K562 (cell line): ENCODE measurements around the gene SLC25A42. TPM values are rescaled to one million over a fixed set of nuclear protein-coding genes. Genes with fewer than 3 reads are reported as not detected.

ENCODE experiments used
- ATAC-seq: fragments of 200-7000 bp; cut with Tn5 transposase; 3 replicates; pipeline ENCODE4 v1.9.1; 2020; ENCODE audit warnings: moderate library complexity
- BruUV-seq: library from RNA; stranded (reverse); fragments of 400-500 nt; replicated peaks from 2 replicates; lab custom pipeline; 2021; lab: Mats Ljungman, UMichigan
- CTCF ChIA-PET: fragments of 300-600 bp; formaldehyde crosslinking; extraction: SDS; loops from one replicate; lab custom pipeline; 2021; ENCODE audit warnings: low intra/inter-chr PET ratio; lab: Yijun Ruan, JAX
- POLR2A ChIA-PET: fragments of 300-600, 350-650 bp; sonication (Branson Sonifier 250); formaldehyde crosslinking; extraction: SDS; loops from one replicate; lab custom pipeline; 2021; ENCODE audit warnings: antibody characterized with exemption, inconsistent platforms; lab: Yijun Ruan, JAX
- DNase-seq, 4 experiments: peaks; one replicate each; pipeline versions ENCODE4 v3.0.0 to v3.0.0-alpha.2; 2011 to 2018; ENCODE audit warnings: low spot score in 3 of 4, mixed read lengths in 3 of 4; ENCODE audit errors: extremely low read depth in 1 of 4
- FAIRE-seq: peaks from 2 replicates; lab custom pipeline; 2011; peaks lifted over from hg19 to GRCh38; lab: Jason Lieb, UNC
- H2AFZ ChIP-seq: 2 replicates; pipeline ENCODE4 v1.6.0; 2011; ENCODE audit warnings: low read depth, low read length, control low read depth, inconsistent platforms
- H3K27ac ChIP-seq: fragments of 200-600 bp; 3 replicates; pipeline ENCODE4 v1.8.0; 2011; ENCODE audit warnings: low read depth, mild to moderate bottlenecking, control low read depth, inconsistent platforms, low read length, moderate library complexity, mixed read lengths; ENCODE audit errors: extremely low read depth
- H3K27me3 ChIP-seq, 2 experiments: fragments of 300-600 bp in 1 of 2; 2 replicates in 1 of 2; 3 replicates in 1 of 2; pipeline versions ENCODE4 v1.6.0 to v1.8.0; 2011; ENCODE audit warnings: inconsistent platforms in 2 of 2, low read length in 2 of 2, mild to moderate bottlenecking in 1 of 2, mixed read lengths in 1 of 2, moderate library complexity in 1 of 2; ENCODE audit not compliant: control insufficient read depth in 2 of 2, insufficient read depth in 2 of 2
- H3K36me3 ChIP-seq: fragments of 300-600 bp; 3 replicates; pipeline ENCODE4 v1.8.0; 2011; ENCODE audit warnings: mild to moderate bottlenecking, low read length, inconsistent platforms; ENCODE audit not compliant: control insufficient read depth, insufficient read depth
- H3K4me1 ChIP-seq, 2 experiments: fragments of 200-600 bp in 1 of 2; replicated peaks in 1 of 2; 2 replicates in 1 of 2; 3 replicates in 1 of 2; pipeline versions ENCODE4 v1.5.1 to v1.8.0; 2011; ENCODE audit warnings: inconsistent platforms in 2 of 2, low read length in 2 of 2, mild to moderate bottlenecking in 1 of 2, mixed read lengths in 1 of 2, moderate library complexity in 1 of 2; ENCODE audit not compliant: control insufficient read depth in 2 of 2, insufficient read depth in 2 of 2
- H3K4me2 ChIP-seq: 2 replicates; pipeline ENCODE4 v1.6.1; 2011; ENCODE audit warnings: low read length, control low read depth, inconsistent platforms, mixed read lengths; ENCODE audit not compliant: insufficient read depth
- H3K4me3 ChIP-seq: fragments of 200-600 bp; sonication (generic), shearing (Covaris generic); 2 replicates; pipeline ENCODE4 v1.5.1; 2016; ENCODE audit warnings: control low read depth, inconsistent platforms
- H3K79me2 ChIP-seq: fragments of 200-600 bp; 3 replicates; pipeline ENCODE4 v1.8.0; 2011; ENCODE audit warnings: low read length, inconsistent platforms; ENCODE audit not compliant: control insufficient read depth, insufficient read depth
- H3K9ac ChIP-seq, 2 experiments: 2 replicates each; pipeline versions ENCODE4 v1.6.0 to v1.6.1; 2011; ENCODE audit warnings: low read depth in 2 of 2, low read length in 2 of 2, control low read depth in 1 of 2, inconsistent platforms in 1 of 2, mild to moderate bottlenecking in 1 of 2, mixed read lengths in 1 of 2; ENCODE audit not compliant: insufficient read depth in 1 of 2
- H3K9me1 ChIP-seq: one replicate; pipeline ENCODE4 v1.6.0; 2011; ENCODE audit warnings: inconsistent platforms, mild to moderate bottlenecking, low read length, moderate library complexity; ENCODE audit not compliant: control insufficient read depth, insufficient read depth
- H3K9me3 ChIP-seq: replicated peaks from 2 replicates; pipeline ENCODE4 v1.5.1; 2011; ENCODE audit warnings: low read depth, low read length, inconsistent platforms; ENCODE audit not compliant: control insufficient read depth, insufficient read depth
- H4K20me1 ChIP-seq: replicated peaks from 2 replicates; pipeline ENCODE4 v1.6.1; 2011; ENCODE audit warnings: low read length, inconsistent platforms, mixed read lengths; ENCODE audit not compliant: control insufficient read depth, insufficient read depth
- CREB3L1 ChIP-seq: fragments of 450-650 bp; IDR thresholded peaks from 2 replicates; pipeline ENCODE4 v1.6.1; 2014; ENCODE audit warnings: low read depth, mild to moderate bottlenecking, moderate library complexity, borderline replicate concordance
- CTBP1 ChIP-seq: fragments of 450-650 bp; IDR thresholded peaks from 2 replicates; pipeline ENCODE4 v1.6.1; 2016; ENCODE audit warnings: borderline replicate concordance
- ELK1 ChIP-seq: sonication (generic); formaldehyde crosslinking; IDR thresholded peaks from 2 replicates; pipeline ENCODE4 v1.8.1; 2022; ENCODE audit warnings: missing genetic modification reagents
- KDM4B ChIP-seq, 2 experiments: fragments of 450-650 bp in 1 of 2; sonication (generic) in 1 of 2; IDR thresholded peaks; 2 replicates each; pipeline ENCODE4 v1.6.1; 2016 to 2017; ENCODE audit warnings: borderline replicate concordance in 2 of 2, antibody characterized with exemption in 1 of 2, low read depth in 1 of 2, mild to moderate bottlenecking in 1 of 2
- MTA2 ChIP-seq: fragments of 450-650 bp; IDR thresholded peaks from 2 replicates; pipeline ENCODE4 v1.6.1; 2016; ENCODE audit warnings: low read depth
- MYNN ChIP-seq, 2 experiments: sonication (generic); formaldehyde crosslinking in 1 of 2; IDR thresholded peaks; 2 replicates each; pipeline versions ENCODE4 v1.5.0 to v1.6.1; 2016 to 2020; ENCODE audit warnings: antibody characterized with exemption in 1 of 2, missing genetic modification reagents in 1 of 2
- RBBP5 ChIP-seq: fragments of 200-600 bp; sonication (generic); IDR thresholded peaks from 2 replicates; pipeline ENCODE4 v1.6.1; 2012; ENCODE audit warnings: borderline replicate concordance, mild to moderate bottlenecking, low read length, control low read depth, inconsistent platforms; ENCODE audit not compliant: insufficient read depth, poor library complexity, severe bottlenecking
- SMAD4 ChIP-seq: fragments of 250-450 bp; sonication (Bioruptor Pico); conservative IDR thresholded peaks from 2 replicates; pipeline ENCODE4 v1.8.0; 2021; ENCODE audit warnings: inconsistent platforms, mild to moderate bottlenecking, moderate library complexity
- USF1 ChIP-seq: sonication (generic); formaldehyde crosslinking; IDR thresholded peaks from 2 replicates; pipeline ENCODE4 v1.9.0; 2022; ENCODE audit warnings: mild to moderate bottlenecking, missing genetic modification reagents
- ZBTB11 ChIP-seq, 3 experiments: fragments of 200-800 bp in 1 of 3; fragments of 250-450 bp in 1 of 3; fragments of 450-650 bp in 1 of 3; sonication (Bioruptor Pico) in 1 of 3; sonication (Bioruptor generic) in 1 of 3; formaldehyde crosslinking in 1 of 3; IDR thresholded peaks; 2 replicates each; pipeline versions ENCODE4 v1.6.1 to v1.8.0; 2016 to 2022; ENCODE audit warnings: mild to moderate bottlenecking in 2 of 3, missing genetic modification characterization in 2 of 3, missing compliant biosample characterization in 1 of 3, moderate library complexity in 1 of 3
- ZNF23 ChIP-seq: fragments of 250-450 bp; sonication (Bioruptor Pico); IDR thresholded peaks from 2 replicates; pipeline ENCODE4 v1.4.0; 2020; ENCODE audit warnings: mild to moderate bottlenecking
- ZNF699 ChIP-seq: fragments of 250-450 bp; sonication (Bioruptor Pico); IDR thresholded peaks from 2 replicates; pipeline ENCODE4 v1.8.0; 2021; ENCODE audit warnings: mild to moderate bottlenecking, moderate library complexity; ENCODE audit not compliant: insufficient replicate concordance
- WGBS: fragments of 100-300 bp; shearing (Covaris generic); methylation state at CpG from one replicate; pipeline ENCODE4 v1.1.6; 2016; ENCODE audit warnings: low coverage, mixed read lengths; ENCODE audit not compliant: insufficient coverage; ENCODE audit errors: missing lambda C conversion rate; 5-methylcytosine and 5-hydroxymethylcytosine counted together
- in situ Hi-C: fragments of 300-500 bp; cut with MboI; formaldehyde crosslinking; loops from 4 replicates; pipeline ENCODE4 v1.15.0; 2018; ENCODE audit warnings: inconsistent platforms, mixed read lengths
- intact Hi-C: fragments of 100-400 bp; cut with micrococcal nuclease; formaldehyde crosslinking; loops from 2 replicates; pipeline ENCODE4 v1.14.2; 2022
- polyA plus RNA-seq, 8 experiments: library from polyadenylated mRNA; depleted of rRNA in 4 of 8; stranded (reverse) in 5 of 8; unstranded in 3 of 8; fragments of >200 nt; fragmentation: Nextera tagmentation in 2 of 8; fragmentation: Illumina TruSeq in 1 of 8; extraction: Ambion mirVana in 2 of 8; extraction: Trizol in 1 of 8; gene quantifications; 2 replicates each; pipeline versions ENCODE4 v1.2.1 to v1.2.3, GENCODE V29; 2011 to 2014; ENCODE audit warnings: inconsistent platforms in 1 of 8, missing spikeins in 1 of 8
- total RNA-seq, 7 experiments: library from RNA; depleted of rRNA in 6 of 7; stranded (reverse); fragments of >200 nt in 6 of 7; fragmentation: Illumina TruSeq in 2 of 7; extraction: Trizol in 2 of 7; gene quantifications; 2 replicates each; pipeline versions ENCODE4 v1.2.1 to v1.2.3, GENCODE V29; 2011 to 2021; ENCODE audit warnings: low replicate concordance in 1 of 7

Gene SLC25A42
- total and polyA plus RNA-seq, 9 of the 15 experiments (the other 6 are each of a cell fraction or from before 2014, with no cell fraction given) = 0.59 to 32.2 (median 14.1) TPM

GRCh38 chr19:19134687-19135158 lies 70.9 kb downstream of the SLC25A42 start:
- DNase-seq = peak; percentile 86 to 90 (median 88)
- intact Hi-C loops = loop anchor here (5.0 kb wide), 4 partner anchors 38 to 237 kb away; partner anchors contain the start of genes CERS1, COPE, DDX49 and MEF2B
- H3K27ac ChIP-seq = peak overlapping the region; percentile 76
- TF ChIP-seq CREB3L1 (peak; percentile 60; the same call in 1 of the 2 replicates), ZNF23 (CRISPR knock-in tag) (no peak), KDM4B (IDR thresholded peaks at IDR 0.05; ENCODE audit: borderline replicate concordance in 2 of 2, low read depth in 1 of 2) (0 out of 4 replicates have a peak, but pooled peaks of 1 of the 2 experiments have one; percentile 35), USF1 (peak; percentile 30; the same call in 1 of the 2 replicates), MYNN (IDR thresholded peaks at IDR 0.05) (peak; percentile 64; the same call in 1 of the 2 replicates), MYNN (CRISPR knock-in tag; IDR thresholded peaks at IDR 0.05) (no peak), MTA2 (no peak), ZNF699 (CRISPR knock-in tag) (no peak), CTBP1 (peak; percentile 83), RBBP5 (peak; percentile 75), ELK1 (CRISPR knock-in tag) (no peak), SMAD4 (CRISPR knock-in tag) (peak; percentile 78), ZBTB11 (CRISPR knock-in tag; IDR thresholded peaks at IDR 0.05) (no peak; a peak in 1 of 6 replicates)

More at GRCh38 chr19:19134687-19135158, 70.9 kb downstream of the SLC25A42 start:
- POLR2A ChIA-PET = interaction anchor here (0.7 to 1.4 kb wide), 5 partner anchors 9 to 75 kb away, joined by 3 to 10 read pairs (median 3); partner anchors contain the start of genes MEF2B and SLC25A42
- Histone ChIP-seq H3K79me2 (peaks cover 48% of the 10 kb centered on the region), H3K4me3 (peak overlapping the region; percentile 37), H3K4me2 (peak overlapping the region; percentile 86), H3K9me3 (no peaks in the 10 kb centered on the region), H2AFZ (peak overlapping the region; percentile 91), H3K9ac (peak overlapping the region; percentile 52 to 89), H4K20me1 (peaks cover 3% of the 10 kb centered on the region; the same call in 1 of the 2 replicates), H3K4me1 (peaks cover 15 to 41% of the 10 kb centered on the region in 2 experiments), H3K9me1 (no peaks in the 10 kb centered on the region), H3K36me3 (peaks cover 33% of the 10 kb centered on the region), H3K27me3 (no peaks in the 10 kb centered on the region)
- 2% methylated on average over 21 of the region's 21 CpGs for WGBS
- in situ Hi-C loops = loop anchor here (5.0 kb wide), 1 partner anchor 77 kb away; no protein-coding TSS in a partner anchor
- peak; percentile 85 for FAIRE-seq
- BruUV-seq = no TSS peak
- peak; percentile 82 for ATAC-seq
- CTCF ChIA-PET = no interaction called here
